ENCODE data around the gene C11orf21.

GRCh38 chr11:2265396-2265795 lies 36.3 kb downstream of the C11orf21 start:
- no peak for TF ChIP-seq EZH2 (IDR thresholded peaks at IDR 0.05; ENCODE audit: insufficient read depth, poor library complexity, severe bottlenecking)
- TF ChIP-seq EZH2phosphoT487 (IDR thresholded peaks at IDR 0.05; ENCODE audit: insufficient read depth, low read depth): no peak

Measured in GM23248 (cell line).